Activated T-cell treated with anti-CD3 and anti-CD28 coated beads, Interleukin-2, amount 50 U/mL, for 72 hours (primary cell): ENCODE measurements around the gene TLE3. TPM values are rescaled to one million over a fixed set of nuclear protein-coding genes. Genes with fewer than 3 reads are reported as not detected.

Experiments
- ATAC-seq, 2 donors: fragments of 150-1000 bp; cut with Tn5 transposase; replicated peaks in 1 of 2; 2 replicates each; pipeline ENCODE4 v1.10.0; 2021; ENCODE audit warnings: moderate library complexity in 2 of 2, mild to moderate bottlenecking in 1 of 2
- DNase-seq, 2 donors: peaks; one replicate each; pipeline ENCODE4 v3.0.0; 2021 to 2022; ENCODE audit warnings: mixed read lengths in 1 of 2
- H3K27ac Mint-ChIP-seq: one replicate; pipeline ENCODE4 v1.8.0; 2022; ENCODE audit warnings: mild to moderate bottlenecking, moderate library complexity, mixed read lengths
- H3K27me3 Mint-ChIP-seq: one replicate; pipeline ENCODE4 v1.8.0; 2022; ENCODE audit warnings: low read depth, mixed read lengths
- H3K36me3 Mint-ChIP-seq, 2 donors: one replicate each; pipeline ENCODE4 v1.8.0; 2022; ENCODE audit warnings: mixed read lengths in 2 of 2, mild to moderate bottlenecking in 1 of 2; ENCODE audit not compliant: insufficient read depth in 2 of 2
- H3K4me1 Mint-ChIP-seq: one replicate; pipeline ENCODE4 v1.8.0; 2022; ENCODE audit warnings: low read depth, mixed read lengths
- H3K4me3 Mint-ChIP-seq, 2 donors: one replicate each; pipeline ENCODE4 v1.8.0; 2022; ENCODE audit warnings: mild to moderate bottlenecking in 2 of 2, mixed read lengths in 2 of 2, moderate library complexity in 2 of 2
- H3K9me3 Mint-ChIP-seq, 2 donors: one replicate each; pipeline ENCODE4 v1.8.0; 2022; ENCODE audit warnings: mixed read lengths in 2 of 2
- total RNA-seq, 2 donors: library from RNA; stranded (reverse); gene quantifications; one replicate each; pipeline ENCODE4 v1.2.3, GENCODE V29; 2022

The TLE3 gene
- total RNA-seq, 2 donors from 2014 or later = 84.6 to 112 TPM

- H3K27me3 Mint-ChIP-seq = no peaks in the 10 kb centered on the region
- H3K4me3 Mint-ChIP-seq = no peak overlapping the region
- no peaks in the 10 kb centered on the region for H3K9me3 Mint-ChIP-seq
- DNase-seq (no peak), ATAC-seq (no peak)
- no peaks in the 10 kb centered on the region for H3K36me3 Mint-ChIP-seq
- no peak overlapping the region for H3K27ac Mint-ChIP-seq
- H3K4me1 Mint-ChIP-seq = no peaks in the 10 kb centered on the region
Measured at GRCh38 chr15:70035719-70036077, 62.0 kb downstream of the TLE3 start.

DNA sequence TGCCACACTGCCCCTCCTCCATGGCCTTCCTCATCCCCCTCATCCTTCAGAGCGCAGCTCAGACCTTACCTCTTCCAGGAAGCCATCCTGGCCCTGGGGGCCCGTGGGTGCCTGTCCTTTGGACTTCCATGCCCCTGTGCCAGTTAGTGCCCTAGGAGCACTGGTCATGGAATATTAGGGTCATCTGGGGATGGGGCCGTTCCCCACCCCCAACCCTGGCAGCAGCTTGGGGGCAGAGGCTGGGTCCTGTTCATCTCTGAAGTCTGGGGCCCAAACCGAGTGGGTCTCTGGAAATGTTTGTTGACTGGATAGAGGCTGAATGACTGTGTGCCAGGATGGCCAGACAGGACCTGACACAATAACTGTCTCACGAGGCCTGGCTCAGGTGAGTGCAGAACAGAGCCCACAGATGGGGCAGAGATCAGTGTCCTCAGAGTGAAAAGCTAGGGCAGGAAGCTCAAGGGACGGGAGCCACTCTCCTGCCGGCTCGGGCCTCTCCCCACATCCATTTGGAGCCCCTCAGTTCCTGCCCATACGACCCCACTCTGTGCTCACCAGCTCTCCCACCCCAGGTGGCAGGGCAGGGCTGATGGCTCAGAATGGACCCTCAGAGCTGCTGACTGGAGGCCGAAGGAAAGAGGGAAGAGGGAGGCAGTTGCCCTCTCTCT, 62.5 kb downstream of the TLE3 start:
- DNase-seq (no peak), ATAC-seq (peak in 1 of 2 donors; percentile 16)
- no peak overlapping the region for H3K27ac Mint-ChIP-seq
- H3K9me3 Mint-ChIP-seq = no peaks in the 10 kb centered on the region
- H3K27me3 Mint-ChIP-seq = no peaks in the 10 kb centered on the region
- H3K4me3 Mint-ChIP-seq = no peak overlapping the region
- H3K4me1 Mint-ChIP-seq = no peaks in the 10 kb centered on the region
- H3K36me3 Mint-ChIP-seq = no peaks in the 10 kb centered on the region

GRCh38 chr15:70034596-70034995, 63.1 kb downstream of the TLE3 start:
- no peak overlapping the region for H3K27ac Mint-ChIP-seq
- H3K27me3 Mint-ChIP-seq = no peaks in the 10 kb centered on the region
- H3K4me3 Mint-ChIP-seq = no peak overlapping the region
- no peaks in the 10 kb centered on the region for H3K36me3 Mint-ChIP-seq
- H3K9me3 Mint-ChIP-seq = no peaks in the 10 kb centered on the region
- no peaks in the 10 kb centered on the region for H3K4me1 Mint-ChIP-seq
- no peak for DNase-seq
- no peak for ATAC-seq

- no peaks in the 10 kb centered on the region for H3K9me3 Mint-ChIP-seq
- no peaks in the 10 kb centered on the region for H3K27me3 Mint-ChIP-seq
- no peak overlapping the region for H3K4me3 Mint-ChIP-seq
- H3K27ac Mint-ChIP-seq = no peak overlapping the region
- no peaks in the 10 kb centered on the region for H3K36me3 Mint-ChIP-seq
- H3K4me1 Mint-ChIP-seq = no peaks in the 10 kb centered on the region
- no peak for DNase-seq
- no peak for ATAC-seq
Measured at GRCh38 chr15:70034141-70034540, 63.6 kb downstream of the TLE3 start.

DNA sequence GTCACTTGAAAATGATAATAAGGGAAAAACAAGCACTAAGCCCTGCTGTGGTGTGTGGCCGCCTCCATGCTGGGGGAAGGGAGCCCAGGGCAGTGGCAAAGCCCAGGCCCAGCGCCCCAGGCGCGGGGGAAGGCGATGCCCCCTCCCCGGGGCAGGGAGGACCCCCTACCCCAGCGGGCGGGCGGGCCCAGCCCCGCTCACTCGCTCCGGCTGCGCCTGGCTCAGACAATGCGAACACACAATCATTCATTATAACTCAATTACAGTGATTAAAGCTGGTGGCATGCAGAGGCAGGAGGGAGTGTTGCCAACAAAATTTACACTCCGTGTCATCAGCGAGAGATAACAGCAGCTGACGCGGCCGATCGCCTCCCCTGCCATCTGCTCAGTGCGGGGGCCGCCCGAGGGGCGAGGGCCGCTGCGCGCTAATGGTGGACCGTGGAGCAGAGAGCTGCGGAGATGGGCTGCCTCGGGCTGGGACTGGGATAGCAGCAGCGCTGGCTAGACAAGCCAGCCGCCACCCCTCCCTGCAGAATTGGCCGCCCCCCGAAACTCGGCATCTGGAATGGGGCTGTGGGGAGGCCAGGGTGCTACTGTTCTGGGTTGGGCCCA, 64.1 kb downstream of the TLE3 start:
- no peaks in the 10 kb centered on the region for H3K36me3 Mint-ChIP-seq
- ATAC-seq = no peak
- no peak overlapping the region for H3K4me3 Mint-ChIP-seq
- H3K27ac Mint-ChIP-seq = no peak overlapping the region
- H3K27me3 Mint-ChIP-seq = no peaks in the 10 kb centered on the region
- H3K4me1 Mint-ChIP-seq = no peaks in the 10 kb centered on the region
- H3K9me3 Mint-ChIP-seq = no peaks in the 10 kb centered on the region
- no peak for DNase-seq

DNA sequence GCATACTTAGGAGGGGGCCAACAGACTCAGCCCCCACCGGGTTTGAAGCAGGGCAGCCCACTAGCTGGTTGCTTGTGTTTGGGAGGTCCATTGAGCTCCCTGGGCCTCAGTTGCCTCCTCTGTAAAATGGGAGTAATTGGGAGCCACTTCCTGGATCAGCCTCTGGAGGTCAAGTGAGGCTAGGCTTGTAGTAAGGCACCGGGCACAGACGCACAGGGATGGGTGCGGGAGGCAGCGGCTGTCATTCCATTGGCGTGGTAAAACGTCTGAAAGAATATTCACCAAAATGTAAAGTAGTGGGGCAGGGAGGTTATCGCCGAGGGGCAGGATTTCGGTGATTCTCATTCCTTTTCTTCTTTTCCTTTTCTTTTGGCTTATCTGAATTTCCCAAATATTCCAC, 64.6 kb downstream of the TLE3 start:
- Mint-ChIP-seq H3K9me3 (no peaks in the 10 kb centered on the region), H3K4me3 (no peak overlapping the region), H3K27ac (no peak overlapping the region), H3K27me3 (no peaks in the 10 kb centered on the region), H3K36me3 (no peaks in the 10 kb centered on the region), H3K4me1 (no peaks in the 10 kb centered on the region)
- DNase-seq (no peak), ATAC-seq (no peak)

GRCh38 chr15:70032509-70032908, 65.2 kb downstream of the TLE3 start:
- Mint-ChIP-seq H3K4me1 (no peaks in the 10 kb centered on the region), H3K27ac (no peak overlapping the region), H3K36me3 (no peaks in the 10 kb centered on the region), H3K9me3 (no peaks in the 10 kb centered on the region), H3K27me3 (no peaks in the 10 kb centered on the region), H3K4me3 (no peak overlapping the region)
- DNase-seq (no peak), ATAC-seq (no peak)

DNA sequence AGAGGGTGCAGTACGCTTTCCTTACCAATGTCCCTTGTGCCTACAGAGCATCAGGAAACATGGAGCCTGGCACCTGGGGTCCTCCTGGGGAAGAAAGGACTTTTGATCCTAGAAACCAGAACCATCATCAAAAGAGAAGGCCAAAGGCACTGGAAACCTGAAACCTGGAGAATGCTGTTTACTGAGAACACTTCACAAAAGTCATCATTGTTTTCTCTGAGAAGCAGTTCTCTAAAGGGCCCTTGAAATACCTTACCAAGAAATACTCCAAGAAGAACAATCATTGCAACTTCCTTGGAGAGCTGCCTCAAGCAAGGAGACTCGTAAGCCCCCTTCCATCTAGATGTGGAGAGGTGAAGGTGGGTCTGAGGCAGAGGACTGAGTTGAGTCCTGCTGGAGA, 66.0 kb downstream of the TLE3 start:
- DNase-seq (no peak), ATAC-seq (no peak)
- Mint-ChIP-seq H3K36me3 (no peaks in the 10 kb centered on the region), H3K27me3 (no peaks in the 10 kb centered on the region), H3K9me3 (no peaks in the 10 kb centered on the region), H3K27ac (no peak overlapping the region), H3K4me3 (no peak overlapping the region), H3K4me1 (no peaks in the 10 kb centered on the region)

GRCh38 chr15:70031261-70031660, 66.5 kb downstream of the TLE3 start:
- no peak for ATAC-seq
- no peak overlapping the region for H3K4me3 Mint-ChIP-seq
- no peak overlapping the region for H3K27ac Mint-ChIP-seq
- no peaks in the 10 kb centered on the region for H3K36me3 Mint-ChIP-seq
- H3K9me3 Mint-ChIP-seq = no peaks in the 10 kb centered on the region
- H3K27me3 Mint-ChIP-seq = no peaks in the 10 kb centered on the region
- H3K4me1 Mint-ChIP-seq = no peaks in the 10 kb centered on the region
- DNase-seq = no peak

DNA sequence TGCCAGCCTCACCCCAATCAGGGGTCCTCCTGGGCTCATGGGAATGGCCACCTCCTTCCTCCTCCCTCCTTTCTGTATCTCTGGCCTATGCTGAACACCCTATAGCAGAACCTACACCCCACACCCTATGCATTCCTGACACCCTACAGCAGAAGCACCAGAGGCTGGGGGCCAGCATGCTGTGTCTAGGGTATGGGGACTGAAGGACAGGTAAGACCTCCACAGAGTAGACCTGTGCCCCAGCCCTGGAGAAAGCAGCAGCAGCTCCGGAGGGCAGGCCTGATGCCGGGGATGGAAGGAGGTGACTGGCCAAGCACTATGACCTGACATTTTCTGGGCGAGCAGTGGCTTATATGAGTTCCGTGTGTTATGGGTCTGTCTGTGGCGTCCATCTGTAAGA, 66.9 kb downstream of the TLE3 start:
- DNase-seq = no peak
- H3K27ac Mint-ChIP-seq = no peak overlapping the region
- no peak overlapping the region for H3K4me3 Mint-ChIP-seq
- no peaks in the 10 kb centered on the region for H3K4me1 Mint-ChIP-seq
- ATAC-seq = no peak
- no peaks in the 10 kb centered on the region for H3K9me3 Mint-ChIP-seq
- no peaks in the 10 kb centered on the region for H3K36me3 Mint-ChIP-seq
- H3K27me3 Mint-ChIP-seq = no peaks in the 10 kb centered on the region

DNA sequence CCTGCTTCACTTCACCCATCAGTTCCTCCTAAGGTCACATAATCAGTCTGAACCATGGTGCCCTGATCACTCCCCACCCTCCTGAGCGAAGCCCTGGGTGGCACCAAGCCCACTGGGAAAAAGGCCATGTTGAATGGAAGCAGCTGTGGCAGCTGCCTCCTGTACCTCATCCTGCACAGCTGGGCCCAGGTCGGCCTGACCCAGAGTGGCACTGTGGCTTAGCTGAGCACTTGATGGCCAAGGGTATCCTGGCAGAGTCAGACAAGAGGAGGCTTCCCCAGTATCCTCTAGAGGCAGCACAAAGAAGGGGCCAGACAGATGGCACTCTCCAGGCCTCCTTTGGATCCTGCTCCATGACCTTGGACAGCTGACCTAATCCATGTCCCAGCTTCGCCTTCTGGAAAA, 68.4 kb downstream of the TLE3 start:
- no peak overlapping the region for H3K4me3 Mint-ChIP-seq
- H3K9me3 Mint-ChIP-seq = no peaks in the 10 kb centered on the region
- H3K36me3 Mint-ChIP-seq = no peaks in the 10 kb centered on the region
- peaks cover 2% of the 10 kb centered on the region for H3K4me1 Mint-ChIP-seq
- DNase-seq (no peak), ATAC-seq (no peak)
- no peak overlapping the region for H3K27ac Mint-ChIP-seq
- H3K27me3 Mint-ChIP-seq = no peaks in the 10 kb centered on the region

DNA sequence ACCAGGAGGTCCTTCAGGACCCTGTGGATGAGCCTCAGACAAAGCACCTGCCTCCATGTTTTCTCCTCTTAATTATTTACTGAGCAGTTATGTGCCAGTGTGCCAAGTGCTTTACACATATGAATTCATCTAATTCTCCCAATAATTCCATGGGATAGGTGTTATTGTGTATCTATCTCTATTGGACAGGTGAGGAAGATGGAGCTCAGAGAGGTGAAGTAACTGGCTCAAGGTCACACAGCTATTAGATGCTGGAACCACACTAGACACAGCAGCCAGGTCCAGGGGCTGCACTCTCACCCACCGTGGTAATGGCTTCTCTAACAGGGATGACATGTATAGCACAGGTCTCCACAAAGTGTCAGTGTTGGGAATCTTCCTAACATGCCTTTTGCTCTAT, 70.2 kb downstream of the TLE3 start:
- Mint-ChIP-seq H3K36me3 (no peaks in the 10 kb centered on the region), H3K4me3 (no peak overlapping the region), H3K27me3 (no peaks in the 10 kb centered on the region), H3K9me3 (no peaks in the 10 kb centered on the region), H3K4me1 (peaks cover 17% of the 10 kb centered on the region), H3K27ac (no peak overlapping the region)
- ATAC-seq = no peak
- DNase-seq = no peak

- no peak for DNase-seq
Measured at GRCh38 chr15:70026991-70027390, 70.7 kb downstream of the TLE3 start.

More at GRCh38 chr15:70026991-70027390, 70.7 kb downstream of the TLE3 start:
- ATAC-seq = no peak
- H3K9me3 Mint-ChIP-seq = no peaks in the 10 kb centered on the region
- H3K4me1 Mint-ChIP-seq = peaks cover 17% of the 10 kb centered on the region
- H3K36me3 Mint-ChIP-seq = no peaks in the 10 kb centered on the region
- no peak overlapping the region for H3K27ac Mint-ChIP-seq
- no peaks in the 10 kb centered on the region for H3K27me3 Mint-ChIP-seq
- no peak overlapping the region for H3K4me3 Mint-ChIP-seq
